GM12801 (cell line): ENCODE results near the gene CPEB4.

Source experiments
- CTCF ChIP-seq: IDR thresholded peaks from one replicate; pipeline ENCODE4 v1.5.1; 2011; ENCODE audit warnings: control low read depth; ENCODE audit not compliant: insufficient read length; ENCODE audit errors: extremely low read depth

CPEB4 gene

GRCh38 chr5:173887610-173888472, at the start of gene CPEB4:
CPEB4 (plus strand) TSS chr5:173888349; CDS start chr5:173889734, 1,385 bp downstream.
- TF ChIP-seq CTCF, result no peak

- no peak for TF ChIP-seq CTCF
Measured at GRCh38 chr5:173839117-173839713, 48.9 kb upstream of the CPEB4 start.

- no peak for TF ChIP-seq CTCF
Measured at GRCh38 chr5:173840111-173840983, 47.8 kb upstream of the CPEB4 start.

GRCh38 chr5:173841710-173842109, 46.4 kb upstream of the CPEB4 start:
- no peak for TF ChIP-seq CTCF

GRCh38 chr5:173843794-173844193, 44.4 kb upstream of the CPEB4 start:
- no peak for TF ChIP-seq CTCF

GRCh38 chr5:173845321-173845720, 42.8 kb upstream of the CPEB4 start:
- no peak for TF ChIP-seq CTCF

- no peak for TF ChIP-seq CTCF
Measured at GRCh38 chr5:173846929-173847501, 41.1 kb upstream of the CPEB4 start.
